ENCODE data around the gene OSBPL8. TPM values are rescaled to one million over a fixed set of nuclear protein-coding genes. Genes with fewer than 3 reads are reported as not detected.

Gene OSBPL8
- total and polyA plus RNA-seq, 11 donors, result 4.5 to 58.7 (median 43.7) TPM

- no peak overlapping the region for H3K27ac ChIP-seq
- peaks cover 0 to 14% (median 0%) of the 10 kb centered on the region in 12 donors for H3K4me1 ChIP-seq
- no peaks in the 10 kb centered on the region for H3K36me3 ChIP-seq
- no peak for ATAC-seq
- DNase-seq, result no peak
- H3K4me3 ChIP-seq, result no peak overlapping the region
- TF ChIP-seq CTCF (IDR thresholded peaks at IDR 0.05), result no peak
- TF ChIP-seq POLR2A (IDR thresholded peaks at IDR 0.05), result no peak
- no peaks in the 10 kb centered on the region for H3K27me3 ChIP-seq
- peaks cover 0 to 15% (median 0%) of the 10 kb centered on the region in 12 donors for H3K9me3 ChIP-seq
- intact Hi-C loops (cut with DNase I), result no loop called here
- 76 to 89% (median 87%) methylated on average over 6 of the region's 6 CpGs for WGBS, 4 donors
Observed at GRCh38 chr12:76508128-76508980, 51.2 kb downstream of the OSBPL8 start.

GRCh38 chr12:76506149-76506548, 53.4 kb downstream of the OSBPL8 start:
- Histone ChIP-seq H3K27me3 (no peaks in the 10 kb centered on the region), H3K36me3 (no peaks in the 10 kb centered on the region), H3K9me3 (peaks cover 0 to 5% (median 0%) of the 10 kb centered on the region in 12 donors), H3K27ac (no peak overlapping the region), H3K4me3 (no peak overlapping the region), H3K4me1 (peaks cover 0 to 14% (median 0%) of the 10 kb centered on the region in 12 donors)
- ATAC-seq, result no peak
- 93 to 98% (median 95%) methylated on average over 3 of the region's 3 CpGs for WGBS, 4 donors
- no peak for TF ChIP-seq CTCF (IDR thresholded peaks at IDR 0.05)
- no peak for TF ChIP-seq POLR2A (IDR thresholded peaks at IDR 0.05)
- intact Hi-C loops (cut with DNase I), result no loop called here
- DNase-seq, result no peak

- no peak for ATAC-seq
- WGBS, 4 donors, result 68 to 98% (median 97%) methylated on average over 2 of the region's 2 CpGs
- no peaks in the 10 kb centered on the region for H3K27me3 ChIP-seq
Observed at GRCh38 chr12:76505050-76505449, 54.5 kb downstream of the OSBPL8 start.

GRCh38 chr12:76504606-76505005, 55.0 kb downstream of the OSBPL8 start:
- H3K36me3 ChIP-seq, result no peaks in the 10 kb centered on the region
- TF ChIP-seq POLR2A (IDR thresholded peaks at IDR 0.05) (no peak), CTCF (IDR thresholded peaks at IDR 0.05) (no peak)
- no peak overlapping the region for H3K27ac ChIP-seq
- H3K27me3 ChIP-seq, result no peaks in the 10 kb centered on the region
- H3K4me1 ChIP-seq, result peaks cover 0 to 14% (median 0%) of the 10 kb centered on the region in 12 donors
- intact Hi-C loops (cut with DNase I), result no loop called here
- DNase-seq (no peak), ATAC-seq (no peak)
- WGBS, 4 donors, result 90 to 97% (median 95%) methylated on average over 2 of the region's 2 CpGs
- H3K9me3 ChIP-seq, result peaks cover 0 to 5% (median 0%) of the 10 kb centered on the region in 12 donors
- H3K4me3 ChIP-seq, result no peak overlapping the region

More at GRCh38 chr12:76505050-76505449, 54.5 kb downstream of the OSBPL8 start:
- no peaks in the 10 kb centered on the region for H3K36me3 ChIP-seq
- H3K4me3 ChIP-seq, result no peak overlapping the region
- intact Hi-C loops (cut with DNase I), result no loop called here
- H3K27ac ChIP-seq, result no peak overlapping the region
- H3K9me3 ChIP-seq, result peaks cover 0 to 5% (median 0%) of the 10 kb centered on the region in 12 donors
- peaks cover 0 to 14% (median 0%) of the 10 kb centered on the region in 12 donors for H3K4me1 ChIP-seq
- TF ChIP-seq POLR2A (IDR thresholded peaks at IDR 0.05), result no peak
- DNase-seq, result no peak
